Placental pericyte (primary cell): ENCODE measurements around the gene GALT. TPM values are rescaled to one million over a fixed set of nuclear protein-coding genes. Genes with fewer than 3 reads are reported as not detected.

Experiments used
- small RNA-seq: library from RNA; depleted of rRNA; stranded (forward); fragments of <200 nt; gene quantifications from one replicate; pipeline ENCODE3, GENCODE V24; 2012; ENCODE audit warnings: low replicate concordance
- total RNA-seq: library from RNA; depleted of rRNA; stranded (reverse); fragments of >200 nt; gene quantifications from 2 replicates; pipeline ENCODE4 v1.2.3, GENCODE V29; 2012

GALT gene
- 29.3 and 35.9 TPM in 2 replicates for total RNA-seq

DNA sequence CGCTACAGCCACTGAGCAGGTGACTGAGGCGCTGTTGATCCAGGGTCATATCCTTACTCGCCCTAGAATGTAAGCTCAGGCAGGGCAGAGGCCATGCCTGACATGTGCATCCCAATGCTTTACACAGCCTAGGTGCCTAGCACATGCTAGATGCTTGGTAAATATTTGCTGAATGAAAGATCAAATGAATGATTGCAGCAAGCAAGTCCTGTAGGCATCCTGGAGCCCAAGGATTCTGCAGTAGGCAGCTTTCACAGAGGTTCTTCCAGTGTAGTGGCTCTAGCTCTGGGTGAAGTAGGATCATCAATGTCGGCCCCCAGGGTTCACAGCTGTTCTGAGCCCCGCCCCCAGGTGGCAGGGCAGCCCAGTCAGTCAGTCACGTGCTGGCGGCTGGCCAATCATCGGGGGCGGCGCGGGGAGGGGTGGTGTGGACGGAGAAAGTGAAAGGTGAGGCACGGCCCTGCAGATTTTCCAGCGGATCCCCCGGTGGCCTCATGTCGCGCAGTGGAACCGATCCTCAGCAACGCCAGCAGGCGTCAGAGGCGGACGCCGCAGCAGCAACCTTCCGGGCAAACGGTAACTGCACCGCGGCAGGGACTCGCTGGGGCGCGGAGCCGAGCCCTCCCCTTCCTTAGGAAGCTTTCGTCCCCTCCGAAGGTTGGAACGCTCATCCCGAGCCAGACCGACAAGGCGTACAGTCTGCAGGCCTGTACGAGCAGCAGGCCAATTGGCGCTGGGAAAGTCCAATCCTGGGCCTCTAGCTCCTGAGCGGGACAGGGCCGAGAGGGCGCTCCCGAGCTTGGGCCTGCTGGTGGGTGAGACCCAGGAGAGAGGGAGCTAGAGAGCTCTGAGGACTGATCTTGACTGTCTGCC is at the start of gene GALT:
TSS of gene GALT (plus strand) at position 465 of the 873 bp plus-strand sequence. CDS start at position 495, 30 bp downstream.

DNA sequence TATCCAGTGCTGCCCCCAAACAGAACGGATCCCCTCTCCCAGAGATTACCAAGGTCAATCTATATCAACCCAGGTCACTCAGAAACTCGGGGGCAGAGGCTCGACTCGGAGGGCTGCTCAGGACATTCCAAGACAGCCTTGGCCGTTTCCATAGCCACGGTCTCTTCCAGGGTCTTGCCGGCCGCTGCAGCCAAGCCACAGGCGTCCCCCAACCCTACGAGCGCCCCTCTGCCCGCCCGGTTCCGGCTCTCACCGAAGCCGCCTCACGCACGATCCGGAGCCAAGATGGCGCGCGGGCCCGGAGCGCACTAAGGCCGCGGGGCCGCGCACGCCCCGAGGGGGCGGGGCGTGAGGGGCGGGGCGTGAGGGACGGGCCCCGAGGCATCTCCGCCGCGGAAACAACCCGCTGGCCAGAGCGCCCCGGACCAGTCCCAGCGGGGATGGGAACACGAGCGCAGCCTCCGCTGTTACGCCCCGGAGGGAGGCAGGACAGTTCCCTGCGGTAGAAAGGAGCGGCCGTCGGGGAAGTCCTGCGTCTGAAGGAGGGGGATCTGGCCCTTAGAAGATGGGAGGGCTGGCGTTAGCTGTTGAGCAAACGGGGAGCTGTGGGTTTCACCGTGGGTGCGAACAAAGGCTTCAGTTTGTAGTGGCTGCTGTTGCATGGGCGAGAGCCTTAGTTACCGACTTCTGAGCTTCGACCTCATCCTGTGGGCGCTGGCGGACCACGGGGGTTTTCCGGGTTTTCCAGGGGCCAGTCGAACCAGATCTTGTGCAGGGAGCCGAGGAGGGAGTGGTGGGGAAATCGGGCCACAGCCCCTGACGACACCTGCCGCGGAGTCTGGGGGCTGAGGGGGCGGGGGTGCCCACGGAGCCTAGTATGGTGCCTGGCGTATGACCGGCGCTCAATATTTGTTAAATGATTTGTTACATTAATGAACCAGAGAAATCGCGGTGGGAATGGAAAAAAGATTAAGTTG is 34.4 kb upstream of the GALT start, which contains the start of gene RPP25L:
TSS of gene RPP25L (minus strand) at position 287 of the 977 bp plus-strand sequence. CDS start 801 bp downstream, outside the sequence.

DNA sequence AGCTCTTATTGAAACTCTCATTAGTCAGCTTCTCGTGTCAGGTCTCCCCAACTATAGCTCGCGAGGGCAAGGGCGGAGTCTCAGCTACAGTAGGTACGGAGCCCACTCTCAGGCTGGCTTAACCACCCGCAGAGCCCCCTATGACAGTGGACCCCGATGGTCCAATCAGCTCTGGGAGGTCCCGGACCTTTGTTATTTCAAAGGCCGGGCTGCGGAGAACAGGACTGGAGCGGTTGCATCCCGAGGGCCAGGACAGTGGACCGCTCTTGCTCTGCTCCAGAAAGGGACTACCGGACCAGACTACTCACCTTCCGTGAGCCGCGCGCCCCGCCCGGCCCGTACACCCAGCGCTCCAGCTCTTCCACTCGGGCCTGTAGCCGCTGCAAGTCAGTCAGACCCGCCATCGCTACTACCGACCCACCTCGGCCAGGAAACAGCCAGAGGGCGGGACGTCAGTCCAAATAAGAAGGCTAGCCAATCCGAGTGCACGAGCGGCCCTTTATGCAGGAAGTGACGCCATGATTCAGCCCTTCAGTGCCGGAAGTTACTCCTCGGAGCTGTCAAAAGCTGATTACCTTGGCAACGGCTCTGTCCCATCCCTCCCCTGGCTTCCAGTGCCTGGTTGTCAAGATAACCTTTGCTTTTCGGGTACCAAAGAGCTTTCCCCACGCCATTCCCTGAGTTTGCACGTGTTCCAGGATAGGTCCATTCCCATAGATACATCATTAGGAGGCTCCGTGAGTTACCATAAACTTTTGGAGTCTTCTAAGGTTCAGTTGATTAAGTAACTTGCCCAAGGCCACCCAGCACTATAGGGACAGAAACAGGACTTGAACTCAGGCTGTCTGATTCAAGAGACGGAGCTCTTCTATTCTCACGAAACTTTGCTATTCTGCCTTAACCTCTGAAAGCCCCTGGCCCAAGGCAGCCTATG is 26.1 kb upstream of the GALT start, which contains the start of gene DCTN3:
TSS of gene DCTN3 (minus strand) at position 435 of the 934 bp plus-strand sequence. CDS start at position 404, 31 bp downstream.

DNA sequence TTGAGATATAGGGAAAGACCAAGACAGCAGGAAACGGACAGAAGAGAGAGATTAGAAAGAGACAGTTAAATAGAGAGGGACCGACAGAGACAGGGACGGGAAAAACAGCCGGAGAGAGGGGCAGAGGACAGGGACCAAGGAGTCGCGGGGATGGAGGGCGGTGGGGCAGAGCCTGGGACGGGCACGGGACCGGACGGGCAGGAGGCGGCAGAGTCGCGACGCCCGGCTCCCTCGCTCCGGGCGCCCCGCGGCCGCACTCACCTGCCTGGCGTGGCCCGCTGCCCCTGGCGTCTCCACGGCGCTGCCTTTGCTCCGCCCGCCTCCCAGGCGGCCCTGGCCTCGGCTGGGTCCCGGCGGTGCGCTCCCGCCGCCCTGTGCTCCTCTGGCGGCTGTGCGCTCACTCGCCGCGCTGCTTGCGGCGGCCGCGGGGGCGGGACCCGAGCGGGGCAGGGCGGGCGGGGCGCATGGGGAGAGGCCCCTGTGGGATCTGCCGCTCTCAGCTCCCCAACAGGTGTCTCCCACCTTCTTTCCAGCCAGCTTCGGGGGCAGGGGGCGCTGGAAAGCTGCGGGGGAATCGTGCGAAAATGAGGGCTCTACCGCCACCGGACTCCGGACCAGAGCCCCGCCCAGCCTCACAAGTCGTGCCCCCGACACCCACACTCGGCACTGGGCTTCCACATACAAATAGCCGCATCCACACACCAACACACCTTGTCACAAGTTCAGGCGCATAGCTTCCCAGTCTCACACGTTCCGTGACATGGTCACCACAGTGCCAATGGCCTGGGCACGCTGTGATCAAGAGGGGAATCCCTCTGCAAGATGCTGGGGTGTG is 17.6 kb upstream of the GALT start, which contains the start of gene ARID3C:
TSS of gene ARID3C (minus strand) at position 411 of the 835 bp plus-strand sequence. CDS start 1,052 bp downstream, outside the sequence.

DNA sequence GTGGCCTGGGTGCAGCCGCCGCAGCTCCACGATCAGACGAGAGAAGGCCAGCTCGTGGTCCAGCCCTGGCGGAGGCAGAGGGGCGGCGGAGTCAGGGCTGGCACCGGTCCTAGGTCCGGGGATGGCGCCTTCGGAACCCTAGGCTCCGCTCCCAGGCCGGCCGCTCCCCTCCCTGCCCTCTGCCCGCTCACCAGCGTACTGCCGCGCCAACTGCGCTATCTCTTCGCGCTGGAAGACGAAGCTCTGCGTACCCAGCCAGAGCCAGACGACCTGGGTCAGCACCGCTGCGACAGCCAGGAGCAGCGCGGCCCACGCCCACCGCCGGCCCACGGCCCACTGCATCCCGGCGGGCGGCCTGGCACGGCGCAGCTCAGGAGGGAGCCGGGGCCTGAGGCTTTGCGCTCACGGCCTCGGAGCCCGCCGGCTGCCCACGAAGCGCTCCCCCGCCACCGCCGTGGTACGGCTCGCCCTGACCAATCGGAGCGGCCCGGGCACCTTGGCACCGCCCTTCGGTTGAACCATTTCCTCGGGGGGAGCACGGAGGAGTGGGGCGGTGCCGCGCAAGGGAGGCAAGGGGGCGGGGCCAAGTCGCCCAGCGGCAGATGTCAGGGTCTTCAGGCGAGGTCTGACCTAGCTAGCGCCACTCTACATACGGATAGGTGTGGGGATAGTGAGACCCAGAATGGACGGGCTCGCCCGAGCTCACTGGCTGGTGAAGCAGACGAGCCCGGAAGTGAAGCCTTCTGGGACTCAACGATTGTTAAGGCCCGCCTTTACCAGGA is 8.9 kb upstream of the GALT start, which contains the start of gene SIGMAR1:
TSS of gene SIGMAR1 (minus strand) at position 432 of the 782 bp plus-strand sequence. CDS start at position 342, 90 bp downstream.

DNA sequence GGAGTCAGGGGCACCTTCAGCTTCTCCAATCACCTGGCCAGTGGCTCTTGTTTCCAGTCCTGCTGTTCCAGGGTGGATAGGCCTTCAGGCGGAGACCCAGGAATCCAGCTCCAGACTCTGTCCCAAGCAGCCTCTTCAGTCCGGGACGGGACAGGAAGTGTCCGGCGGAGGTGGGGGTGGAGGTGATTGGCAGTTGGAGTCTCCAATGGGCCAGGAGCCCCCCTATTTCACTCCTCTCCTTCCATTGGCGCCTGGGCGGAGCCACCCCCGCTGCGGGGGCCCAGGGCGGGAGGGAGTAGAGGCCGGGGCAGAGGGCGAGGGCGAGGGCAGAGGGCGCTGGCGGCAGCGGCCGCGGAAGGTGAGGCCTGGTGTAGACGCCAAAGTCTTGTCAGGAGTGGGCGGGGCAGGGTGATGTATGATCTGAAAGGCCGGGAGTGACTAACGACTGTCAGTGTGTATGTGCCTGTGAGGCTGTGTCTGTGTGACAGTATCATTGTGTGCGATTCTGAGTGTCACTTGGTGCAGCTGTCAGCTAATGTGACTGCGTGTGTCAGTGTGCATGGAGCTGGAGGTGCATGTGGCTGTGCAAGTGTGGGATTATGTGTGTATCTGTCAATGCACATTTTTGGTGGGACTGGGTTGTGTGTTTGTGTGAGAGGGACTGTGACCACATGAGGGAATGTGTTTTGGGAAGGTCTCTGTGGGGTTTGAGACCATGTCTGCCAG is 5.6 kb downstream of the GALT start, which contains the start of gene IL11RA:
TSS of gene IL11RA (plus strand) at position 310 of the 726 bp plus-strand sequence. CDS start 3,033 bp downstream, outside the sequence.

DNA sequence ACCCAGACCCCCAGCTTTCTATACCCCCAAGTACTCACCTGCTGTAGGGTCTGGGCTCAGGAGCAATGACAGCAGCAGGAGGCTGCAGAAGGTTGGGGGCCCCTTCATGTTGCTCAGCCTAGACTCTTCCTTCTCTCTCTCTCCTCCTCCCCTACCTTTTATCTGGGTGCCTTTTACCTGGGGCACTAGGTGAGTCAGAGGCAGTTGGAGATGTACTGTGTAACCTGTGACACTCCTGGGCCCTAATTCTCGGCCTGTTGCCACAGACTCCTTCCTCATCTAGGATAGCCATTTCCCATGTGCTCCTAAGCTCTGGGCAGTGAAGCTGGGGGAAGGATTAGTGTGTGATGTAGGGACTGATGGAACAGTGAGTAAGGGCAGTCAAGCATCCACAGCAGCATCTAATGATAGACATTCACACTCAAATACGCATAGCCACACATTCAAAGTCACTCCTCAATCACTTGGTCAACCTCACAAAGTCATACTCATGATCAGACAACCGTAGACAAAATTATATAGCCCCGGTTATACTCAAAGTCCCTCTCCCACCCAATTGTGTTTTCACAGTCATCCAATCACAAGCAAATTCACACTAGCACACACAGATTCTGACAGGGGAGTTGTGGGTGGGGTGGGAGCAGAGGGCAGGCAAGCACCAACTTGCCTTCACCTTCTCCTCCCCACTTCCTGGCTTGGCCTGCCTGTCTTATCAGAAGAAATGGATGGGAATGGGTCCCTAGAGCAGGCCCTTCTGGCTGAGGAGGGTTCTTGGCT is 16.2 kb downstream of the GALT start, which contains the start of gene CCL27:
TSS of gene CCL27 (minus strand) at position 132 of the 777 bp plus-strand sequence. CDS start at position 108, 24 bp downstream.

DNA sequence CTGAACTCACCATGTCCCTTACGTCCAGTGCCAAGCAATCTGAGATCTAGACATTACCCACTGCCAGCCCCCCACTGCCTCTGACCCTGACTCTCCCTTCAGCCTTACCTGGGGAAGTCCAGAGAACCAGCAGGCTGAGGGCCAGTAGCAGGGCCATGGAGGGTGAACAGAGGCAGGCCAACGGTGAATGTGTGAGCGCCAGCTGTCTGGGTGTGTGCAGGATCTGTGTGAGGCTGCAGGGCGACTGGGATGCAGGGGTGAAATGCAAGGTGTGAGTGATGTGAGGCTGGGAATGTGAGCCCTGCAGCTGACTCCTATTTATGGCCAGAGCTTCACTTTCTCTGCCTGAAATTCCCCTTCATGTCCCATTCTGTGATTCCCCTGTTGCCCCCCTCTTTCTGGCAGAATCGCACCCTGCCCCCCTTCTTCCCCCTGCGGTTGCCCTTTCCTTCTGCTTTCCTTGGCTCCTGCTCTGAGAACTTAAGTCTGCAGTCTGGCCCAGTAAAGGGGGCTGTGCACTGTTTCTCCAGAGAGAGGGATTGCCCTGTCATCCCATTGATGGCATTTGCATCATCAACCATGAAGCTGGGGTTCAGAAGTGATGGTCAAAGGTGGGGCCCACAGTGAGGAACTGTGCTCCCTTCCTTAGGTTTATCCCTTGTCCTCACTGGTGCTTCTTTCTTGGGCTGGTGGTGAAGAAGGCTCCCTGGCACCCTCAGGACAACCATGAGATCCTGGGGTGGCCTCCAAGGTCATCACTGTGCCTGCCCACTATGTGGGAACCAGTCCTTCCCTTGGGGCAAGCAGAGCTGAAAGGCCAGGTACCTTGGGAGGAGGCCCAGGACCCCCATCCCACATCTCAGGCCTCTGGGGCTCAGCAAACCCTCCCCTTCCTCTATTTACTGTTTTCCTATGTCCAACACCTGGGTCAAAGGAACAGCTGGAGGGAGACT is 44.8 kb downstream of the GALT start, which contains the start of gene CCL19:
TSS of gene CCL19 (minus strand) at position 294 of the 953 bp plus-strand sequence. CDS start at position 157, 137 bp downstream.

Small RNAs within 50 kb of the gene (small RNA-seq; reads per million reads assigned to genes)
- not detected for gene CCL27

Other genes with a start within 250 kb of the GALT start
- 10.9 and 20.9 TPM in 2 replicates for gene FAM219A, start 188.1 kb upstream of the GALT start, total RNA-seq
- gene DNAI1, start 187.9 kb upstream of the GALT start, total RNA-seq: not detected in 2 replicates
- 0.14 TPM in 1 of 2 replicates, not detected in the other for gene ENHO, start 123.7 kb upstream of the GALT start, total RNA-seq
- not detected in 2 replicates for gene CNTFR, start 57.0 kb upstream of the GALT start, total RNA-seq
- 10.0 and 17.3 TPM in 2 replicates for gene RPP25L, start 34.6 kb upstream of the GALT start, total RNA-seq
- gene DCTN3, start 26.2 kb upstream of the GALT start, total RNA-seq: 68.3 and 81.2 TPM in 2 replicates
- 0.22 TPM in 1 of 2 replicates, not detected in the other for gene ARID3C, start 17.6 kb upstream of the GALT start, total RNA-seq
- gene SIGMAR1, start 8.9 kb upstream of the GALT start, total RNA-seq: 70.0 and 112 TPM in 2 replicates
- 5.9 and 10.2 TPM in 2 replicates for gene IL11RA, start 5.5 kb downstream of the GALT start, total RNA-seq
- gene CCL27, start 16.0 kb downstream of the GALT start, total RNA-seq: not detected in 2 replicates
- gene CCL19, start 44.6 kb downstream of the GALT start, total RNA-seq: not detected in 2 replicates
- gene CCL21, start 63.5 kb downstream of the GALT start, total RNA-seq: not detected in 2 replicates